ENCODE results near the gene SNX8.

The SNX8 gene

DNA sequence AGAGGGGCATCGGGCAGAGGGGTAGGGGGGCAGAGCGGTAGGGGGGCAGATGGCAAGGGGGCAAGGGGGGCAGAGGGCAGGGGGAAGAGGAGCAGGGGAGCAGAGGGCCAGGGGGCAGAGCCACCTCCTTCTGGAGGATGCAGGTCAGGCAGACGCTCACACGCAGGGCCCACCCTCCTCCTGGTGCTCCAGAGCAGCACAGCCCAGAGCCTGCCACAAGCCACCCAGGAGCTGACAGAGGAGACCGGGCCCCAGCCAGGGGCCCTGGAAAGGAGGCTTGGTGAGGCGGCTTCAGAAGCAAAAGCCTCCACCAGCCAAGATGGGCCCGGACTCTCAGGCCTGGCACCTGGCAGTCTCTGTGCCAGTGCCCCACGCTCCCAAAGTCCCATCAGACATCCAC, 94.6 kb downstream of the SNX8 start:
- DNase-seq, result no peak

DNA sequence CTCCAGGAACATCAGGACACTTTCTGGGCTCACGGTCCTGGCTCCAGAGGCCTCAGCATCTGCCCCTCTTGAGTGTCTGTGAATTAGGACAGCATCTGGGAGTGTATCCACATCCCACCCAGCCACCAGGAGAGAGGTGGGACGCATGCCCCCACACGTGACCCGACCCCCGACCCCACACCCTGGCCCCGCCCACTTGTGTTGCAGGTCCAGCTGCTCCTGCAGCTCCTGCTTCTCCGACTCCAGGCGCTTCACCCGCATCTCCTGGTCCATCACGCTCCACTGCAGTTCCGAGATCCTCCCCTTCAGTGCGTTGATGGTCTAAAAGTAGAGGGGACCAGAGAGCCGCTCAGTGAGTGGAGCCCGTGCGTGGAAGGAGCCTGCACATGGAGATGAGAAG, 95.1 kb downstream of the SNX8 start:
- no peak for DNase-seq

- DNase-seq, result no peak
Measured at GRCh38 chr7:2218444-2218785, 95.8 kb downstream of the SNX8 start.

DNA sequence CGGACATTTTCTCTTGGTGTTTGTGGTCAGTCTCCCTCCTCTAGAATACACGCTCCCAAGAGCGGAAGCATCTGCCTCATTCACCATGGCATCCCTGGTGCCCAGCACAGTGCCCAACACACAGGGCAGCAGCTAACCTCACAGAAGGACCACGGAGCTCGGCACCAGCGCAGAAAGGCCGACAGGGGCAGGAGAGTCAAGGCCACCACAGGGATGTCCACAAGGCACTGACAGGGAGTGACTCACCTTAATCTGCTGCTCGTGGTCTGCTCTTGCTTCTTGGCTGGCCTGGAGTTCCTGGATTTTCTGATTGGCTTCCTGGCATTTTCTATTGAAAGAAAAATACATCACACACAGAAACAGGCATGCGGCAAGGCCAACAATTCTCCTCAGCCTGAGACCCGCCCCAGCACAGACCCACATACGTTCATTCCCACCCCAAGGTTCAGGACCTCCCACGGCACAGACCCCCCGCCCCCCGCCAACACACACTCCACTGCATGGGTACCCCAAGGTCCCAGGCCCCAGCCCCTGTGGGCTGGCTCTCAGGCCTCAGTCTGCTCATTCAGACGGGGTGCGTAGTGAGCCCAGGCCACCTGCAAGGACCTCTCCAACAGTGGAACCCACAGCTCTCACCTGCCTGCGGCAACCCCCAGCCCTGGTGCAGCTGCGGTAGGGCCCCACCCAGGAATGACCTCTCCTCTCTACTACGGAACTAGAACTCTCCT, 96.4 kb downstream of the SNX8 start:
- no peak for DNase-seq

GRCh38 chr7:2217206-2217605, 97.0 kb downstream of the SNX8 start:
- no peak for DNase-seq

DNA sequence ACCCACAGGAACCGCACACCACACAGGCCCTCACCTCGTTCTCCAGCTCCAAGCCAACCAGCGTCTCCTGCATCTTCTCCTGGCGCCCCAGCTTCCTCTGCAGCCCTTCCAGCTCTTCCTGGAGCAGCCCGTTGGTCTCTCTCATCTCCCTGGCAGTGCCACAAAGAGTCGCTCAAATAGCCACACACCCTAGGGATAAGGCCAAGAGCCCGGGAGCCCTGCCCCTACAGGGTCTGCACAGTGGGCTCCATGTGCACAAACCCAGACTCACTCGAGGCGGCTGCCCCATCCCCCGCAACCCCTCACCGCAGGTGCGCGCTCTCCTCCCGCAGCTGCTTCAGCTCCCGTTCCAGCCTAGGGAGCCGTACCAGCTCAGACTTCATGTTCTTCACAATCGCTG, 98.4 kb downstream of the SNX8 start:
- no peak for DNase-seq

DNA sequence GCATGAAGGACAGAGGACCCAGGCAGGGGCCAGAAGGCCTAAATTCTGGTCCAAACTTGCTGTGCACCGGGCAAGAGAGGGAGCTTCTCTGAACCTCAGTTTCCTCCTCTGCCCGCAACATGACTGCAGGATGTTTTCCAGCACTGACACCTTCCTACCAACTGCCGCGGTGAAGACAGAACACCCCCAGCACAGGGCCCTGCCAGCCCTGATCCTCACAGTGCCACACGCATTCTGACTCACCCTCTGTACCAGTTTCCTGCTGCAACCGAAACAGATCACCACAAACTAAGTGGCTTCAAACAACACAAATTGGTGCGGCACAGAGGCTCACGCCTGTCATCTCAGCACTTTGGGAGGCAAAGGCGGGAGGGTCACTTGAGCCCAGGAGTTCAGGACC, 99.6 kb downstream of the SNX8 start:
- no peak for DNase-seq

DNA sequence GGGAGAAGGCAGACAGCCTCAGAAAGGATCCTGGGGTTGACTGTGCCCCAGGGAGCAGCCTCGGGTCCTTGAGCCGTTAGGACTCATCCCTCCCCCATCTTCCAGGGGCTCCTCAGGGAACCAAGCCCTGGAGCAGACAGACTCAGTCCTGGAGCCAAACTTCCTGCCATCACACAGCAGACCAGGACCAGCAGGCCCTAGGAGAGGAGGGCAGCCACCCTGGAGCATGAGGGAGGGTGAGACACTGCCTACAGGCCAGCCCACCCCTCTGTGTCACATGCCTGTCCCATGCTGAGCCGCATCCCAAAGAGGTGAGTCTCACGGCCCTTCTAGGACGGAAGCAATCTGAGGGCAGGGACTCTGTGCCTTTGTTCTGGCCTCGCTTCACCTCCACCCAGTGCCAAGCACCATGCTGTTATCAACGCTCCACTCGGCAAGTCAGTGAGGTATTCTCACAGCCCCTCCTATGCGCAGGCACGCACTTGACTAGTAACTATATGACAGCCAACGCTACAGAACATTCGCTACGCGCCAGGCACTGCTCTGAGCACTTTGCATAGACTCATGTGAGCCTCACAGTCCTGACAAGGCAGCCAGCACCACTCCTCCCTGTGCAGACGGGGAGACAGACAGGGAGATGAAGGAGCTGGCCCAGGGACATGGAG, 100.6 kb downstream of the SNX8 start:
- no peak for DNase-seq

- DNase-seq, result no peak
Measured at GRCh38 chr7:2212906-2213305, 101.3 kb downstream of the SNX8 start.

- no peak for DNase-seq
Measured at GRCh38 chr7:2211926-2212325, 102.3 kb downstream of the SNX8 start.

DNA sequence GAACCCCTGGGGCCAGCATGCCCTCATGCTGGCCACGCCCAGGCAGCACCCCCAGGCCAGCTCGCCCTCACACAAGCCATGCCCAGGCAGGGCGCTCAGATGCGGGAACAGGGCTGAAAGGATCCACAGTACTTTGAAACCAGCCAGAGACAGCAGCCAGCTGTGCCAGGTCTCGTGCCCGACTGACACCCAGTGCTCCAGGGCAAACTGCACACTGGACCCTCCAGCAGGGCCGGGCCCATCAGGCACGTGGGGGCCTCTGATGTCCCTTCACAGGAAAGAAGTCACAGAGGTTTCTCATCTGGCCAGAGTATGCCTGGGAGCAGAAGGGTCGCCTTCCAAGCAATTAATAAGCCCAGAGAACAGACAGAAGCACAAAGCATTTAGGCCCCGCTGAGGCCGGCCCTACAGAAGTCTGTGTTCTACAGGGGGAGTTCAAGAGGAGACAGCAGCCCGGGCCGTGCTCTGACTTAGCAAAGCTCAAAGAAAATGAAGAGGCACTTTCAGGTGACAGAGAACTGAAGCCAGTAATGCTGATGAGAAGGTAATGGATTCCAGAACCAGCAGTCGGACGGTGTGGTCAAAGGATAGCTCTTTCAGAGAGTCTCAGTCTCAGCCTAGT, 102.9 kb downstream of the SNX8 start:
- no peak for DNase-seq

DNA sequence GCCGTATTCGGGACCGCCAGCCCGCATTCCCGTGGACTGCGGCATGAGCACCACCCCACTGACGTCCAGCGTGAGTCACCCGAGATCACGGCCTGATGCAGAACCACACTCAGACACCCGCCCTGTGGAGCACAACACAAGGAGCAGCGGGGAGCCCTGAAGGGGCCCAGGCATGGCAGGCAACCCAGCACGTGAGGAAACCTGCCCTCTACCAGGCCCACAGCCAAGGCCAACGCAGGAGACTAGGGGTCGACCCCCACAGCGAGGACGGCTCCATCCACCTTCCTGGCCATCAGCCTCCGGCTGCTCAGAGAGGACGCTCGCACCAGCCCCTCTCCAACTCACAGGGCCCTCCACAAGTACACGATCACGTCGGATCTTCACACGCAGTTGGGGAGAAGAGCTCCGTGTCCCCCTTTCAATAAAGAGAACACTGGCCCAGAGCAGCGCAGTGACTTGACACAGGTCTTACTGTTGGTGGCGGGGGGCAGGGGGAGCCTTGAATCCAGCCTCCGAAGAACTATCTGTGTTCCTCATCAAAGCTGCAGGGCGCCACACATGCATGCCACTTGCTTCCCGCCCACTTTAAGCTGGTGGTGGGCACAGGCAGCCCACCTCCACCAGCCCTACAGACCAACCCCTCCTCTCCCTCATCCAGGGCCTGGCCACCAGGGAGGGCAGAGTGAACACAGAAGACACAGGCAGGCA, 103.5 kb downstream of the SNX8 start:
- no peak for DNase-seq

DNA sequence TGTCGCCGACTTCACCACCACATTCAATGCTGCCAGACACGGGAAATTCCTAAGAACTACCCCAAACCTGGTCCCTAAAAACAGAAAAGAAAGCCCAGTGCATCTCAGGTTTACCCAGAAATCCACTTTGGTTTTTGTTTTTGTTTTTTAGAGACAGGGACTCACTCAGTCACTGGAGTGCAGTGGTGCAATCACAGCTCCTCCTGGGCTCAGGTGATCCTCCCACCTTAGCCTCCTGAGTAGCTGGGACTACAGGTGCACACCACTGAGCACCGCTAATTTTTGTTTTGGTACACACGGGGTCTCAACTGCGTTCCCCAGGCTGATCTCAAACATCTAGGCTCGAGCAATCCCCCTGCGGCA, 104.3 kb downstream of the SNX8 start:
- DNase-seq, result no peak

DNA sequence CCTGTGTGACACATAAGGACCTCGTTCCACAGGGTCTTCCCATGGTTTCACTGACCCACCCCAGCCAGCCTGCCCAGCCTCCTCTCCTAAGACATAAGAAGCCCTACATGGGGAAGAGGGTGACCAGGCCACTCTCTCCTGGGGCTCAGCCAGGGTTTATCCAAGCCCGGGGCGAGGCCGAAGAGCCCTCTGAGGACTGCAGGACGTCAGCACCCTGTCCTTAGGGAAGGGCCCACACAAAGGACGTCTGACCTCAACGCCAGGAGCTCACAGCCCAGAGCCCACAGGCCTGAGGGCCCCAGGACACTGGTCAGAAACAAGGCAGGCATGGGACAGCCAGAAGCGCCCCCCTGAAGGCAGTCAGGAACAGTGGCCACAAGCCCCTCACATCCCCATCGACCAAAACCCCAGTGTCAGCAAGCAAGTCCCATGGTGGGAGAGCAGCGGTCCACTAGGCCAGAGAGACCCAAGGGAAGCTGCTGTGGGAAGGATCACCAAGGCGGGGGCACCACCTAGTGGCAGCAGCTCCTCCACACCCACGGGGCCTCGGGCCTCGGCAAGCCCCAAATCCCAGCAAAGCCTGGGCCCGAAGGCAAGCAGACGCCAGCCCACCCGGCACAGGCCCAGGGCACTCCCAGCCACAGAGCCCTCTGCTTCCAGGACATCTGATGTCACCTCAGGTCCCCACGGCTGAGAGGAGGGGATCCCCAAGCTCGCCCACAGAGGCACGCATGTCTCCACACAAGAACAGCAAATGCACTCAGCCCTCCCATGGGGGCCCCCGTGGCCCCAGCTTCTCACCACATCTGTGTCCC, 104.9 kb downstream of the SNX8 start:
- peak; percentile 30 for DNase-seq

DNA sequence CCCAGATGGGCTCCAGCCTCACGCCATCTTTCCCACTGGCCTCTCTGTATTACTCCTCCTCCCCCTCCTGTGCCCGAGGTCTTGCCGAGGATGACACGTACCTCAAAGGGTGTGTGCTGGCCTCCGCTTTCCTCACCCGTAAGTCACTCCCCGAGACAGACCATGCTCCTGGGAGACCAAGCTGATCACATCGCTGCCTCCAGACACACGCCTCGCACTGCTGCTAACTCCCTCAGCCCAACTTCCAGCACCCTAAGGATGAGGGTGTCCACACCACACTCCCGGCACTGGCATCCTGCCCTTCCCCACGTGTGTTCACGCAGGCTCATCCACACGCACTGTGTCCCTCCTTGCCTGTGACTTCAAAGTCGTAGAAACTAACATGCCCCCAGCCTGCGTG, 105.5 kb downstream of the SNX8 start:
- DNase-seq, result no peak

DNA sequence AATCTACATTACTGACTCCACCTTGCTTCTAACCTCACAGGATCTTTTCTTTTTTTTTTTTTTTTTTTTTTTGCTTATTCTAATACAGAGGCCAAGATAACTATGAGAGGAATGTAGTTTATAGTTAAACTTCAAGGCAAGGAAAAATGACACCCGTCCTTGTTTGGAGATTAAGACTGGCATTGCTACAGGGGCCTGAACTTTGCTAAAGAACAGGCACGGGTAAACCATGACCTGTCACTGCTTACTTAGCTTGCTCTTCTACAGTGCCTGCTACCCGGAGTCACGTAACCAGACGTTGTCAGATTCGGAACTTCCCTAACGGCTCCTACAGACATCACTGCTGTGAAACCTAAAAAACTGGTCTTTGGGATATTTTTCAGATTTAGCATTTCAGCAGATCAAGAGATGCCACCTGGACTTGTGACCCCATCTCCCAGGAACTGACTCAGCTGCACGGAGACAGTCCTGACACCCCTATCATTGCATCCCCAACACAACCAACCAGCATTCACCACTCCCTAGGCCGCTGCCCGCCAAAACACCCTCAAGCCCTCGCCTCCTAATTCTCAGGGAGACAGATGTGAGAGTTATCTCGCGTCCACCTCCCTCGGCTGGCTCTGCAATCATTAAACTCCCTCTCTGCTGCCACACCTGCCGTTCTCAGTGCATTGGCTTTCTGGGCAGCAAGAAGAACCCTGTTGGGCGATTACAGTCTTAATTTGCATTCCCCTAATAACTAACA, 109.0 kb downstream of the SNX8 start:
- DNase-seq, result no peak

- DNase-seq, result no peak
Measured at GRCh38 chr7:2204446-2204845, 109.8 kb downstream of the SNX8 start.

DNA sequence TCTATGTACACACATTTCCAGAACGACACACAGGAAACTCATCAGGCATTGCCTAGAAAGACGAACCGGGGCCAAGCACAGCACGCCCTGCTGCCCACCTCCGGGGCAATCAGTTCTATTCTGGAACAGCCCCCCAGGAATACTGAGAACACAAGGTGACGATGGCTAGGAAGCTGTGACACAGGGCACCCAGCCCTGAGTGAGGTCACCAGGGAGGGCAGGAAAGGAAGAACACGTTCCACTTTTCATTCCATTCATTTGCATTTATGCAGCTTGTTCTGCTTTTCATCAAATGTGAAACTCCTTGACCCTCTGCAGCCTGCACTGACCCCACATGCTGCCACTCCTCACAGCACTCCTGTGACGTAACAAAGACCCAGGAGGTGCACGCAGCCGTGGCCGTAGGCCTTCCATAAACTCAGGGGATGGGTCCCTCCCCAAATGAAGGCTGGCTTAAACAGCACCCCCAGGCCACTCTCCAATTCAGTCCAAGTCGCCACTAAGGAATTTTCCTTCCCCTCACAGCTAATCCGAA, 110.4 kb downstream of the SNX8 start:
- no peak for DNase-seq

DNA sequence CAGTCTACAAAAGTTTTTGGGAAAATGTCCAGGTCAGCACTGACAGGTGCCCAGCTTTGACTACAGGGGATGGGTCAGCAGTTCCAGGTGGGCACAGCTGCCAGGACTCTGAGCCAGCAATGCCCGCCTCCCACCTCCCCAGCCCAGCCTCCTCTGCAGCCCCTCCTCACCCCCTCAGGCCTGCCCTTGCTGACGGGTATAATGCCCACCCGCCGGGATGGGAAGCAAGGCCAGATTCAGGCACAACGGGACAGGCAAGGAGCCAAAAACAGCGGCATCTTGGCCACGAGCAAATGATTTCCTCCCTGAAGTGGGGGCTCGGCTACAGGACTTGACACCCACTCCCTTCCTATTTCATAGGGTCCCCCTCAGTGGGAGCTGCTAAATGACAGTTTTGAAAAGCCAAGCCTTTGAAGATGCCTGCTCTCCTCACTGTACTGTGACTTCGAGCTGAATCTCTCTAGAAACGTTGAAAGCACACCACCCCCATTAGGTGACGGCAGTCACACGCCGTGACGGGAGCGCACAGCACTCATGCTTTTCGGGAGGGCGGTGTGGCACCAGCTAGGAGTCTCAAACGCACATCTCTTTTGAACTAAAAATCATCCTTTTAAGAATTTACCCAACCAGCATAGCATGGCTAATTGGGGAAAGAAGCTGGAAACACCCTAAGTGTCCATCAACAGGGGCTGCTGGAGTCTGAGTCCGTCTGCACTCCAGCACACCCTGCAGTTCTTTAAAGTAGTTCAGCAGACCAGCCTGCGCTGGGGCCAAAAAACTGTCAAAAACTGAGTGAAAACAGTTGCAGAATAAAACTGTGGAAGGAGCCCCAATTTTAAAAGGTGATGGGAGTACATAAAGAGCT, 111.1 kb downstream of the SNX8 start:
- no peak for DNase-seq

DNA sequence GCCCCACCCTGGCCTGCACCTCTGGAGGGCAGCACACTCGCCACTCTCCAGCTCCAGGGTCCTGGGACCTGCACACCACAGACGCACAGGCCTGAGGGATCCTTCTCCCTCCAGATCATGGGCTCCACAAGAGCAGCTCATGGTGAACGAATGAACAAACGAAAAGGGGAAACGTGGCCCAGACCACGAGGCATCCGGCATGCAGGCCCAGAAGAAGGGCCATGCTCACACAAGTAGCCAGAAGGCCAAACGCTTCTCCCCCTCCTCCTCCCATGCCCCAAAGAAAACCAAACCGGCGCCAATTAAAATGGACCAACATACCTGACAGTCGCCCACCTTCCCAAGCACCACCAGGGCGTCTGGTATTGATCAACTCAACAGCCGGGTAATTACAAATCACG, 111.9 kb downstream of the SNX8 start:
- no peak for DNase-seq
